AG04449 (cell line): ENCODE results near the gene DDIT3.
"Not testable (repeated sequence)": the region's sequence is repeated elsewhere in the genome, so short reads cannot be mapped to it uniquely, and the experiment has no call there.

Experiments used
- CTCF ChIA-PET: fragments of 350-600 bp; formaldehyde crosslinking; extraction: SDS; loops from one replicate; lab custom pipeline; 2021; ENCODE audit warnings: antibody characterized with exemption; lab: Yijun Ruan, JAX
- POLR2A ChIA-PET: fragments of 400-600, 350-600 bp; formaldehyde crosslinking; extraction: SDS; loops from one replicate; lab custom pipeline; 2020; ENCODE audit warnings: antibody characterized with exemption, inconsistent platforms; lab: Yijun Ruan, JAX
- DNase-seq: peaks from one replicate; pipeline ENCODE4 v3.0.0-alpha.2; 2010; ENCODE audit warnings: low read depth, low spot score
- H3K4me3 ChIP-seq: 2 replicates; pipeline ENCODE4 v1.5.1; 2011; ENCODE audit warnings: low read depth, mild to moderate bottlenecking, control low read depth, low read length
- CTCF ChIP-seq: IDR thresholded peaks from one replicate; pipeline ENCODE4 v1.5.1; 2011; ENCODE audit warnings: mild to moderate bottlenecking, moderate library complexity, low read length, control low read depth, inconsistent platforms; ENCODE audit not compliant: insufficient read depth; ENCODE audit errors: missing control alignments

Gene DDIT3

GRCh38 chr12:57518176-57518919 is 2.0 kb downstream of the DDIT3 start:
- H3K4me3 ChIP-seq, result peak overlapping the region; percentile 100
- POLR2A ChIA-PET, result interaction anchor here (0.7 to 3.0 kb wide), 6 partner anchors 9 to 59 kb away, joined by 3 to 12 read pairs (median 4); partner anchors contain the start of genes DCTN2, GLI1 and MARS1
- no peak for TF ChIP-seq CTCF
- CTCF ChIA-PET, result interaction anchor here (0.8 to 1.6 kb wide), 5 partner anchors 21 to 64 kb away, joined by 3 to 6 read pairs (median 3); no protein-coding TSS in a partner anchor
- no peak for DNase-seq

GRCh38 chr12:57517718-57518117 is 2.6 kb downstream of the DDIT3 start:
- ChIA-PET POLR2A (interaction anchor here (0.5 to 2.0 kb wide), 6 partner anchors 8 to 217 kb away, joined by 3 to 10 read pairs (median 4); partner anchors contain the start of genes GLI1 and MARS1), CTCF (interaction anchor here (0.8 to 2.0 kb wide), 7 partner anchors 13 to 115 kb away, joined by 3 to 6 read pairs (median 4); partner anchors contain the start of gene B4GALNT1)
- H3K4me3 ChIP-seq, result peak overlapping the region; percentile 100
- not testable (repeated sequence) for DNase-seq

GRCh38 chr12:57517187-57517586 is 3.1 kb downstream of the DDIT3 start:
- peak overlapping the region; percentile 32 for H3K4me3 ChIP-seq
- ChIA-PET POLR2A (interaction anchor here (1.5 to 2.0 kb wide), 2 partner anchors 11 to 58 kb away, joined by 4 to 10 read pairs; partner anchors contain the start of gene GLI1), CTCF (interaction anchor here (0.7 to 2.0 kb wide), 9 partner anchors 12 to 275 kb away, joined by 3 to 6 read pairs (median 4); partner anchors contain the start of gene B4GALNT1)
- no peak for TF ChIP-seq CTCF
- no peak for DNase-seq

- no peak for DNase-seq
- ChIA-PET CTCF (interaction anchor here (0.7 to 2.1 kb wide), 8 partner anchors 12 to 274 kb away, joined by 3 to 7 read pairs (median 4); partner anchors contain the start of genes B4GALNT1 and GLI1), POLR2A (interaction anchor here (1.5 to 2.0 kb wide), 3 partner anchors 10 to 58 kb away, joined by 4 to 10 read pairs (median 5); partner anchors contain the start of gene GLI1)
- H3K4me3 ChIP-seq, result no peak overlapping the region
- no peak for TF ChIP-seq CTCF
Measured at GRCh38 chr12:57516617-57517153, 3.6 kb downstream of the DDIT3 start.

GRCh38 chr12:57515934-57516541 is 4.3 kb downstream of the DDIT3 start:
- DNase-seq, result no peak
- CTCF ChIA-PET, result interaction anchor here (1.1 to 2.1 kb wide), 5 partner anchors 18 to 274 kb away, joined by 3 to 7 read pairs (median 4); partner anchors contain the start of genes B4GALNT1 and GLI1
- POLR2A ChIA-PET, result interaction anchor here (1.1 to 1.6 kb wide), 2 partner anchors 11 to 57 kb away, joined by 3 to 5 read pairs; no protein-coding TSS in a partner anchor
- no peak overlapping the region for H3K4me3 ChIP-seq
- TF ChIP-seq CTCF, result no peak

- CTCF ChIA-PET, result interaction anchor here (1.1 to 2.1 kb wide), 5 partner anchors 14 to 117 kb away, joined by 3 to 7 read pairs (median 4); partner anchors contain the start of genes B4GALNT1 and GLI1
- TF ChIP-seq CTCF, result no peak
- POLR2A ChIA-PET, result interaction anchor here (1.1 to 1.6 kb wide), 2 partner anchors 11 to 57 kb away, joined by 3 to 5 read pairs; no protein-coding TSS in a partner anchor
- H3K4me3 ChIP-seq, result no peak overlapping the region
- DNase-seq, result no peak
Measured at GRCh38 chr12:57515408-57515933, 4.8 kb downstream of the DDIT3 start.
